Adipose tissue (tissue), 3 donors: ENCODE measurements around the gene TMEM63B. TPM values are rescaled to one million over a fixed set of nuclear protein-coding genes. Genes with fewer than 3 reads are reported as not detected.
"Not testable (repeated sequence)": the region's sequence is repeated elsewhere in the genome, so short reads cannot be mapped to it uniquely, and the experiment has no call there.

Source experiments
- H3K27ac ChIP-seq: one replicate; pipeline ENCODE4 v1.5.1; 2013; ENCODE audit warnings: low read depth, low read length
- WGBS, 3 donors: extraction: QIAGEN DNeasy Blood & Tissue Kit; methylation state at CpG; one replicate each; pipeline ENCODE4 v1.1.7; 2013; 5-methylcytosine and 5-hydroxymethylcytosine counted together
- polyA plus RNA-seq, 3 donors: library from polyadenylated mRNA; stranded (reverse); fragments of 200-250 nt; gene quantifications; one replicate each; pipeline ENCODE4 v1.2.3, GENCODE V29; 2013
- donor health status: healthy with polysubstance abuse.
- donor health status: Bipolar disorder and iron deficiency.
- donor health status: healthy.

TMEM63B gene
- polyA plus RNA-seq, 3 donors = 8.6 to 18.8 (median 10.9) TPM

DNA sequence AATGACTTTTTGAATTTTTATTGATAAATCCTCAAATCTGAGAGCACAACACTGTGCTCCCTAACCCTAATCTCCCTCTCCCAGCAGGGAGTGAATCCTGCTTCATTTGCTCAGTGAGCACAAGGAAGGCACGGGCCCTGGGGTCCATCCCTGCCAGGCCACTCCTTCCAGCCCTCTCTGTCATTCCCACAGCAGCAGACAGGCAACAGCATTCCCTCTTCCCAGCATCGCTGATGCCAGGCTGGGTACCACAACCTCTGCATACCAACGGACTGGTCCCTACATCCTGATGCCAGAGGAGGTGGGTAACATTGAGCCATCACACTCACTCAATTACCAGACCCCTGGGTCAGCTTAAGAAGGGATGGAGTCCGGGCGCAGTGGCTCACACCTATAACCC, 34.3 kb upstream of the TMEM63B start:
- H3K27ac ChIP-seq = no peak overlapping the region
- WGBS, 3 donors = 89 to 96% (median 92%) methylated on average over 5 of the region's 5 CpGs

DNA sequence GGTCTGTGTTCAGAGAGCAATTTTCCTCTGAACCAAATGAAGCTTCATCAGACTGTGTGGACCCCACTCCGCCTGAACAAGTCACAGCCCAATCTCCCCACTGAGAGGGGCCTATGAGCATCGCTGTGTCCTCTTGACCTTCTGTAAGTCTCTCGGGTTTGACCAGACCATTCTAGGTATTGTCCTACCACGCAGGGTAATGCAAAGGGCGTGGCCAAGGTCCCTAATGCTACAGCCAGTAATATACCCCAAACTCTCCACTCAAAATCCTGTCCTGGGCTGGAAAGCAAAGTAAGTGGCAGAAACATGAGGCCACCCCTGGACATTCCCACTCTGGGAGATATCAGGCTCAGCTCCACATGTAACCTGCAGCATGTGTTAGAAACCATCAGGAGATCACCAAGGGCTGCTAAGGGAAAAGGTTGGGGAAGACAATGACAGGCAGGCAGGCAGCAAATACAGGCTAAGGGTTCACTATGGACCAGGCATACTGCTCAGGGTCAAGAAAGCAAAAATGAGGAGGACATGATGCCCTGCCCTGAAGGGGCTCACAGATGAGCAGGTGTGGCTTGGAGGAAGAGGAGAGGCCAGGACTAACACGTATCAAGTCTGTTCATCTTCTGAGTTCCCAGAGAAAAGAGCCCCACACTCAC, 33.5 kb upstream of the TMEM63B start:
- no peak overlapping the region for H3K27ac ChIP-seq
- 84 to 91% (median 90%) methylated on average over 6 of the region's 6 CpGs for WGBS, 3 donors

DNA sequence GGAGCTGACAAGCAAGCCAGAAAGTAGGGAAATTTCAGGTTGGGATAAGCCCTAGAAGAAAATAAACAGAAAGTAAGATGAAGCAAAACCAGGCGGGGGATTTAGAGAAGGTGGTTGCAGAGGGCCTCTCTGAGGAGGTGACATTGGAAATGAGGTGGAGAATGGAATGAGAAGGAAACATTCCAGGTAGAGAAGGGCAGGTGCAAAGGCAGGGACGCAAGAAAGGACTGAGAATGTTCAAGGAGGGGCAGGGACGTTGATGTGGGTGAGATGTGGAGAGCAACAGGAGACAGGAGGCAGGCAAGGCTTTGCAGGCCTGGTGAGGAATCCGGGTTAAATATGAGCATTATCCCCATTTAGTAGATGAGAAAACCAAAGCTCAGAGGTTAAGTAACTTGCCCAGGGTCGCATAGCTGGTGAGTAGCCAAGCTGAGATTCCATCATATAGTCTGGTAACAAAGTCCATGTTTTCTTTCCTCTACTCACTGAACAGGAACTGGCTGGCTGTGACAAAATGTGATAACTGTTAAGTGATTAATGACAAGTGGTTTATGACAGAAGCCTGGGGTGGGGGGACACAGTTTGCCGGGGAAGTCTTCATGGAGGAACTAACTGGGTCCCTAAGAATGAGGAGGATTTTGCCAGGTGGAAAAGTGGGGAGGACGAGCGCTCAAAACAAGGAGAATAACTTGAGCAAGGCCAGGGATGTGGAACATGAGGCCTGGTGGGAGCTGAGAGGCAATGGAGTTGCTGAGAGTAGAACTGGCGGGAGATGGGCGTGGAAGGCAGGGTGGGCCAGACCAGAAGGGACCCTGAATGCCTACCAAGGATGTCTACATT, 32.7 kb upstream of the TMEM63B start:
- H3K27ac ChIP-seq = no peak overlapping the region
- WGBS, 3 donors = 63 to 84% (median 82%) methylated on average over 10 of the region's 10 CpGs

DNA sequence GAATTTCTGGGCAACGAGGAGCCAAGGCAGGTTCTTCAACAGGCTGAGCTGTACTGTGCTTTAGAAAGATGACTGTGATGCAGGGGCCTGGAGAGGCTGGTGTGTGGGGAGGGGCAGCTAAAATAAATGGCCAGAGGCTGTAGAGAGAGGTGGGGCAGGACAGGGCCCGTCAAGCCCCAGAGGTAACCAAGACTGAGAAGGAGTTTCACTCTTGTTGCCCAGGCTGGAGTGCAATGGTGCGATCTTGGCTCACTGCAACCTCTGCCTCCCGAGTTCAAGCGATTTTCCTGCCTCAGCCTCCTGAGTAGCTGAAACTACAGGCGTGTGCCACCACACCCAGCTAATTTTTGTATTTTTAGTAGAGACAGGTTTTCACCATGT, 32.1 kb upstream of the TMEM63B start:
- H3K27ac ChIP-seq = not testable (repeated sequence)
- WGBS, 3 donors = 82% methylated on average over 6 of the region's 6 CpGs

GRCh38 chr6:44096612-44097011, 30.7 kb upstream of the TMEM63B start:
- no peak overlapping the region for H3K27ac ChIP-seq
- 33 to 38% (median 35%) methylated on average over 3 of the region's 3 CpGs for WGBS, 3 donors

DNA sequence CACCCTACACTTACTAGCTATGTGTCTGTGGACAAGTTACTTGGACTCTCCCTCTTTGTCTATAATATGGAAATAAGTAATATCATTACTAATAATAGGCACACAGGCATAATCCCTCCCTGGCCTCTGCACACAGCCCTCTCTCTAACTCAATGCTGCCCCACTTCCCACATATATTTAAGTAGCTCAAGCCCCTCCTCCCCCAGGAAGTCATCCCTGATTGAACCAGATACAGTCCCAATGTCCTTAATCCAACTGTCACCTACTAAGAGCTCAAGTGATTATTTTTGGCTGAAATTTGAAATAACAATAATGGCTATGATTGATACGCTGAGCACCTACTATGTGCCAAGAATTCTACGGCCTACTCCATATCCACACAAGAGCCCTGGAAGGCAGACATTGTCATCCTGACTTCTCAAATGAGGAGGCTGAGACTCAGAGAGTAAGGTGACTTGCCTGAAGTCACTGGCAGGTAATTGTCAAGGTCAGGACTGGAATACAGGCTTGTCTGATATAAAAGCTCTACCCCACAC, 29.5 kb upstream of the TMEM63B start:
- H3K27ac ChIP-seq = no peak overlapping the region
- WGBS, 3 donors = 44 to 95% (median 61%) methylated on average over 2 of the region's 2 CpGs

DNA sequence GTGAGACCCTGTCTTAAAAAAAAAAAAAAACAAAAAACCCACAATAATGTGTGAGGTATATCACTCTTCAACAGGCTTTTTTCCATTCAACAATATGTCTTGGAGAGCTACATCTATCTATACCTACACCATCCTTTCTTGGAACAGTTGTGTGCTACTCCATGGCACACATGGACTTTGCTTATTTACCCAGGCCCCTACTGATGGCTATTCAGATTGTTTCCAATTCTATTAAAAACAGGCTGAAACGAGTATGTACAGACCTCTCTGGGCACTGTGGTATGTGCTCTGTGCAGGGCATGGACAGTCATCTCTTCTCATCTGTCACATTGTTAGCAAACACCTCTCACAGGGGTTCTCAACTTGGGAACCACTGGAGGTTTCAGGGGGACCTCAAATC, 28.2 kb upstream of the TMEM63B start:
- 14 to 62% (median 61%) methylated on average over 1 of the region's 1 CpG for WGBS, 3 donors
- no peak overlapping the region for H3K27ac ChIP-seq

GRCh38 chr6:44100088-44100550, 27.2 kb upstream of the TMEM63B start:
- no peak overlapping the region for H3K27ac ChIP-seq
- WGBS, 3 donors = 26 to 46% (median 38%) methylated on average over 1 of the region's 1 CpG

DNA sequence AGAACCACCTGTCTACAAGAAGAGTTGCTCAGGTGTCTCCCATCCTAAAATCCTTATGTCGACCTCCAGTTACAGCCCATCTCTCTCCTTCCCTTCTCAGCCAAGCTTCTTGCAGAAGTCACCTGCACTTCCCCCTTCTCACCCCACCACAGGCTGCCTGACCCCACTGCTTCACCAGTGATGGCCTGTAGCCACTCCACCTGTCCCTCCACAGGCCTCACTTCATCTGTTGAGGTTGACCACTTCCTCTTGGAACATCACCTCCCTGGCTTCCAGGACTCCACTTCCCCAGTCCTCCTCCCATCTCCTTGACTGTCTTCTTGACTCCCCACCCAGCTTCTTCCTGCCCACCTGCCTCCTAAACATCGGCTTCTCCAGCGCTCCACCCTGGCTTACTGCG, 25.5 kb upstream of the TMEM63B start:
- 84 to 91% (median 84%) methylated on average over 4 of the region's 4 CpGs for WGBS, 3 donors

DNA sequence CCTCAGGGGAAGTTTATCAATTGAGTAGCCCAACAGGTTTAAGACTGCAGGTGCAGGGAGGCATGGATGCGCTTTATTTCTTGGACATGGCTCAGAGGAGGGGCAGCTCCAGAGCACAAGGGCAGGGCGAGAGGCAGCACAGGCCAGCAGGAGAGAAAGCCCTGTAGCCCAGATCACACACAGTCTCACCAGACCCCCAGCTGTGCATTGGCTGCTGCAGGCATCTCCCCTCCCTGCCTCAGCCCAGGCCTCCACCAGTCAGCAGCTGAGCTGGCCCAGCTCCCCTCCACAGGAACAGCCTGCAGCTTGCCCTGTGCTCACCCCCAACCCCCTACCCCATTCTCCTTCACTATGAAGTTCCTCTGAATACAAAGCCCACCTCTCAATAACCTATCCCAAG, 24.8 kb upstream of the TMEM63B start:
- 88 to 96% (median 93%) methylated on average over 2 of the region's 2 CpGs for WGBS, 3 donors
- no peak overlapping the region for H3K27ac ChIP-seq

More for the DNA sequence above, 25.5 kb upstream of the TMEM63B start:
- H3K27ac ChIP-seq = no peak overlapping the region

- no peak overlapping the region for H3K27ac ChIP-seq
- 44 to 93% (median 60%) methylated on average over 3 of the region's 3 CpGs for WGBS, 3 donors
Measured at GRCh38 chr6:44104481-44105021, 22.8 kb upstream of the TMEM63B start.

GRCh38 chr6:44105146-44105545, 22.2 kb upstream of the TMEM63B start:
- no peak overlapping the region for H3K27ac ChIP-seq
- 70 to 77% (median 72%) methylated on average over 7 of the region's 7 CpGs for WGBS, 3 donors

DNA sequence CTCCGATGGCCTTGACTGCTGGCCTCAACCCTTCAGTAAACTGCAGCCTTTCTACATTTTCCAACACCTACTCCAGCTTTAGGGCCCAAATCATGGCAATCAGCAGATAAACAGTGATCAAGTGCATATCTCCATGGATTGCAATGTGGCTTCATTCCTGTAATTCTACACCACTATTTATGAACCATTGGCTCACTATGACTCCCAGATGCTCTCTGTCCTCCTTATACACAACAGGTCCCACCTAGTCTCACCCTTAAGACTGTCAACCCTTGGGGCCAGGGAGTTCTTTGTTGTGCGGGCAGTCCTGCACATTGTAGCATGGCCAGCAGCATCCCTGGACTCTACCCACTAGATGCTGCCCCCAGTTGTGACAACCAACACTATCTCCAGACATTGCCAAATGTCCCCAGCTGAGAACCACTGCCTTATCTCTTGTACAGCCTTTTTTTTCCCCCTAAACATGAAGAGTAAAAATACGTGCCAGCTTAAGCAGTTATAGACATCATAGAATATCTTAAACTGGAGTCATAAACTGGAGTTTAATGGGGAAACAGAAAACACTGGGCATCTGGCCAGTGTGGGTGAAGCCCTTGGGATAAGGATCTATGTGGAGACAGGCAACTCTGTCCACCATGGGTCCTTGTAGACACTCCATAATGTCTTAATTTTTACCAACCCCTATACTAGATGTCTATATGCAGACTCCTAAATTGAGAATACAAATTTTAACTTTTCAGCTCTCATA, 21.2 kb upstream of the TMEM63B start:
- H3K27ac ChIP-seq = no peak overlapping the region
- WGBS, 3 donors = 85 to 93% (median 86%) methylated on average over 3 of the region's 3 CpGs

DNA sequence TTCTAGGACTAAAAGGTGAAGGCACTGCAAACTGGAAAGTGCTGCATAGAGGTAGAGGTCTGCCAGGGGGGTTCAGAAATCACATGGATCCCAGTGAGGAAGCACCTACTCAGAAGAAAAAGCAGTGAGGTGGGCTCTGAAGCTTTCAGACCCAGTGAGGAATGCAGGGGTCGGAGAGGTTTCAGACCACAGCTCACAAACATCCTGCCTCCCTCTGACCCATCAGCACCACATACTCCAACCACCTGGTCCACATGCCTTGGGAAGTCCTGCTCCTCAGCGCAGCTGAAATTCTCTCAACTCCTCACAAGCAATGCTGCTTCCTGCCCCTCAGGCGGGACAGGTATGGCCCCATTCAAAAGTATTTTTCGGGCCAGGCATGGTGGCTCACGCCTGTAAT, 20.3 kb upstream of the TMEM63B start:
- H3K27ac ChIP-seq = no peak overlapping the region
- 90 to 96% (median 93%) methylated on average over 5 of the region's 5 CpGs for WGBS, 3 donors

DNA sequence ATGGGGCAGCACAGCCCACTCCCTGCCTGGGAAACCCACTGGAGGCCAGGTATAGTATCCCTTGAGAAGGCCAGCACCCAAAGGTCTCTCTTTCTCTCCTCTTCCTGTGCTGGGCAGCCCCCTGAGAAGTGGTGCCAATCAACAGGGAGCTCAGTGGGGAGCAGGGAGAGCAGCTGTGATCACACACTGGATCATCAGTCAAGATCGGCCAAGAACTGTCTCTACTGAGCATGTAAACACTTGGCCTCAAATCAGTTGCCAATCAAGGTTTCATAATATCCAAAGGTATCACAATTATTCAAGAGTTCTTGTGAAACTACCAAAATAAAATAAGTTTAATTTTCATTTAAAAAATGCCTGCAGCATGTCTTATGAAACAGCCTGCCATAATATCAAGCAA, 18.9 kb upstream of the TMEM63B start:
- no peak overlapping the region for H3K27ac ChIP-seq
- 0 to 84% (median 71%) methylated on average over 1 of the region's 1 CpG for WGBS, 3 donors

GRCh38 chr6:44109212-44109611, 18.1 kb upstream of the TMEM63B start:
- WGBS, 3 donors = 79 to 92% (median 91%) methylated on average over 10 of the region's 10 CpGs
- H3K27ac ChIP-seq = no peak overlapping the region

- no peak overlapping the region for H3K27ac ChIP-seq
- WGBS, 3 donors = 85 to 94% (median 93%) methylated on average over 6 of the region's 6 CpGs
Measured at GRCh38 chr6:44110005-44110676, 17.2 kb upstream of the TMEM63B start.

DNA sequence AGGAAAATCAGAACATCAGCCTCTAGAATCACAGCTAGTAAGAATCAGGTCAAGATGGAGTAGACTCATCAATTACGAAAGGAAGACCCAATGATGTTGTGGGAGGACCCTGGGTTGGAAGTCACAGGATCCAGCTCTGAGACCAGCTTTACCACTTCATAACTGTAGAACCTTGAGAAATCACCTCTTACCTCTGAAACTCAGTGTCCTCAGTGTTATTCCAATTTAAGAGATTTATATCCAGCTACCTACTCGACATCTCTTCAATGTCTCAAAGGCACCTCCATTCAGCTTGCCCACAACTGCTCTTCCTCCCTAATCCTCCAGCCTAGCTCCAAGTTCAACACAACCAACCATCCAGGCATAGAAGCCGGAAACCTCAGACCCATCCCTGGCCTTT, 16.4 kb upstream of the TMEM63B start:
- WGBS, 3 donors = 93 to 97% (median 95%) methylated on average over 3 of the region's 3 CpGs
- no peak overlapping the region for H3K27ac ChIP-seq
